Activated B cell treated with CpG ODN at 0.5 μM for 24 hours (primary cell): Measurements from ENCODE around the gene SFXN5. TPM values are rescaled to one million over a fixed set of nuclear protein-coding genes. Genes with fewer than 3 reads are reported as not detected.
A peak's percentile ranks its signal among the peaks of the same experiment; 100 is the strongest.

ENCODE experiments used
- ATAC-seq: fragments of 200-7000 bp; cut with Tn5 transposase; one replicate; pipeline ENCODE4 v1.10.0; 2021; ENCODE audit warnings: low read depth, mild to moderate bottlenecking, moderate library complexity
- CTCF ChIA-PET: fragments of 350-600 bp; sonication (Branson Sonifier 250); formaldehyde crosslinking; loops from one replicate; lab custom pipeline; 2021; ENCODE audit warnings: antibody characterized with exemption; lab: Charles Lee
- POLR2A ChIA-PET: fragments of 350-600 bp; sonication (Branson Sonifier 250); formaldehyde crosslinking; loops from one replicate; lab custom pipeline; 2021; ENCODE audit warnings: antibody characterized with exemption; lab: Charles Lee
- DNase-seq: peaks from one replicate; pipeline ENCODE4 v3.0.0; 2022
- H3K27ac Mint-ChIP-seq: one replicate; pipeline ENCODE4 v1.8.0; 2020; ENCODE audit warnings: mixed read lengths
- H3K27me3 Mint-ChIP-seq: one replicate; pipeline ENCODE4 v1.8.0; 2021; ENCODE audit warnings: mixed read lengths
- H3K36me3 Mint-ChIP-seq: one replicate; pipeline ENCODE4 v1.8.0; 2021; ENCODE audit warnings: low read depth, mixed read lengths
- H3K4me1 Mint-ChIP-seq: one replicate; pipeline ENCODE4 v1.8.0; 2021; ENCODE audit warnings: mixed read lengths
- H3K4me3 Mint-ChIP-seq: one replicate; pipeline ENCODE4 v1.8.0; 2020; ENCODE audit warnings: mild to moderate bottlenecking, mixed read lengths
- H3K9me3 Mint-ChIP-seq: one replicate; pipeline ENCODE4 v1.8.0; 2020; ENCODE audit warnings: mixed read lengths
- CTCF ChIP-seq: fragments of 200-600 bp; IDR thresholded peaks from one replicate; pipeline ENCODE4 v1.8.0; 2022; ENCODE audit warnings: antibody characterized with exemption, mild to moderate bottlenecking
- intact Hi-C: fragments of 100-400 bp; cut with micrococcal nuclease; formaldehyde crosslinking; loops from one replicate; pipeline ENCODE4 v1.15.1; 2024
- total RNA-seq: library from RNA; stranded (reverse); gene quantifications from 2 replicates; pipeline ENCODE4 v1.2.3, GENCODE V29; 2022

The SFXN5 gene
- total RNA-seq, 1 donor from 2014 or later: 13.9 TPM

- ChIA-PET CTCF (interaction anchor here (1.6 kb wide), 1 partner anchor 11 kb away, joined by 4 read pairs; no protein-coding TSS in a partner anchor), POLR2A (no interaction called here)
- intact Hi-C loops: no loop called here
- H3K4me3 Mint-ChIP-seq: no peak overlapping the region
- no peaks in the 10 kb centered on the region for H3K9me3 Mint-ChIP-seq
- DNase-seq: peak; percentile 7
- H3K4me1 Mint-ChIP-seq: no peaks in the 10 kb centered on the region
- no peak for ATAC-seq
- H3K36me3 Mint-ChIP-seq: peaks cover 3% of the 10 kb centered on the region
- no peak overlapping the region for H3K27ac Mint-ChIP-seq
- no peaks in the 10 kb centered on the region for H3K27me3 Mint-ChIP-seq
- no peak for TF ChIP-seq CTCF
These were observed 66.5 kb downstream of the SFXN5 start for GRCh38 chr2:73004889-73005596.

- ATAC-seq (no peak), DNase-seq (peak; percentile 4)
- POLR2A ChIA-PET: no interaction called here
- Mint-ChIP-seq H3K4me1 (no peaks in the 10 kb centered on the region), H3K27ac (no peak overlapping the region), H3K9me3 (no peaks in the 10 kb centered on the region), H3K36me3 (peaks cover 3% of the 10 kb centered on the region), H3K4me3 (no peak overlapping the region), H3K27me3 (no peaks in the 10 kb centered on the region)
- CTCF ChIA-PET: interaction anchor here (1.6 kb wide), 1 partner anchor 10 kb away, joined by 4 read pairs; no protein-coding TSS in a partner anchor
- no peak for TF ChIP-seq CTCF
- intact Hi-C loops: no loop called here
These were observed 67.0 kb downstream of the SFXN5 start for GRCh38 chr2:73004466-73004865.

GRCh38 chr2:73003027-73003426, 68.5 kb downstream of the SFXN5 start:
- no peaks in the 10 kb centered on the region for H3K4me1 Mint-ChIP-seq
- H3K27ac Mint-ChIP-seq: no peak overlapping the region
- TF ChIP-seq CTCF: no peak
- DNase-seq: no peak
- ChIA-PET POLR2A (no interaction called here), CTCF (no interaction called here)
- H3K4me3 Mint-ChIP-seq: no peak overlapping the region
- no peak for ATAC-seq
- no peaks in the 10 kb centered on the region for H3K36me3 Mint-ChIP-seq
- no peaks in the 10 kb centered on the region for H3K9me3 Mint-ChIP-seq
- H3K27me3 Mint-ChIP-seq: no peaks in the 10 kb centered on the region
- intact Hi-C loops: no loop called here

GRCh38 chr2:73000808-73001570, 70.5 kb downstream of the SFXN5 start:
- DNase-seq: peak; percentile 7
- H3K27me3 Mint-ChIP-seq: no peaks in the 10 kb centered on the region
- CTCF ChIA-PET: no interaction called here

More at GRCh38 chr2:73000808-73001570, 70.5 kb downstream of the SFXN5 start:
- POLR2A ChIA-PET: no interaction called here
- no peak for TF ChIP-seq CTCF
- ATAC-seq: no peak
- H3K4me3 Mint-ChIP-seq: no peak overlapping the region
- intact Hi-C loops: no loop called here
- H3K4me1 Mint-ChIP-seq: no peaks in the 10 kb centered on the region
- H3K27ac Mint-ChIP-seq: no peak overlapping the region
- no peaks in the 10 kb centered on the region for H3K36me3 Mint-ChIP-seq
- no peaks in the 10 kb centered on the region for H3K9me3 Mint-ChIP-seq
